H1 (cell line): ENCODE data around the gene CEP120. TPM values are rescaled to one million over a fixed set of nuclear protein-coding genes. Genes with fewer than 3 reads are reported as not detected.

Experiments used
- CTCF ChIA-PET: fragments of 300-600 bp; sonication (Branson Sonifier 250); formaldehyde crosslinking; loops from one replicate; lab custom pipeline; 2021; ENCODE audit not compliant: partially characterized antibody; lab: Charles Lee
- POLR2A ChIA-PET: fragments of 300-600 bp; sonication (Branson Sonifier 250); formaldehyde crosslinking; loops from one replicate; lab custom pipeline; 2021; ENCODE audit warnings: inconsistent platforms; ENCODE audit not compliant: partially characterized antibody; lab: Charles Lee
- DNase-seq, 2 experiments: peaks; one replicate each; pipeline versions ENCODE4 v3.0.0 to v3.0.0-alpha.2; 2010 to 2022; ENCODE audit warnings: low spot score in 2 of 2, low read depth in 1 of 2, mixed read lengths in 1 of 2
- FAIRE-seq: peaks from 2 replicates; lab custom pipeline; 2011; peaks lifted over from hg19 to GRCh38; lab: Jason Lieb, UNC
- H2AFZ ChIP-seq: 2 replicates; pipeline ENCODE4 v1.8.1; 2012; ENCODE audit warnings: low read length, inconsistent platforms
- H2AK5ac ChIP-seq: 2 replicates; pipeline ENCODE4 v1.6.1; 2013; ENCODE audit warnings: low read depth, low read length
- H2BK120ac ChIP-seq: replicated peaks from 2 replicates; pipeline ENCODE3; 2013; ENCODE audit warnings: low read depth, low read length, inconsistent platforms
- H2BK12ac ChIP-seq: 2 replicates; pipeline ENCODE4 v1.6.1; 2013; ENCODE audit warnings: low read depth, low read length
- H2BK15ac ChIP-seq: 2 replicates; pipeline ENCODE4 v1.6.1; 2013; ENCODE audit warnings: low read length
- H2BK20ac ChIP-seq: 2 replicates; pipeline ENCODE4 v1.6.1; 2013; ENCODE audit warnings: low read length
- H2BK5ac ChIP-seq: 2 replicates; pipeline ENCODE4 v1.6.1; 2013; ENCODE audit warnings: low read depth, low read length
- H3K14ac ChIP-seq: 2 replicates; pipeline ENCODE4 v1.6.1; 2013; ENCODE audit warnings: inconsistent platforms; ENCODE audit not compliant: insufficient read length
- H3K18ac ChIP-seq: 2 replicates; pipeline ENCODE4 v1.6.1; 2013; ENCODE audit warnings: low read length; ENCODE audit errors: extremely low read depth
- H3K23ac ChIP-seq: 2 replicates; pipeline ENCODE4 v1.6.1; 2013; ENCODE audit warnings: inconsistent platforms; ENCODE audit not compliant: insufficient read length
- H3K23me2 ChIP-seq: 2 replicates; pipeline ENCODE4 v1.6.1; 2013; ENCODE audit warnings: low read depth, low read length
- H3K27ac ChIP-seq: 2 replicates; pipeline ENCODE4 v1.6.1; 2011; ENCODE audit warnings: low read depth, low read length, inconsistent platforms
- H3K27me3 ChIP-seq, 4 experiments: replicated peaks in 1 of 4; 1 replicate in 1 of 4; 2 replicates in 3 of 4; pipeline versions ENCODE4 v1.6.1 to v1.8.1; 2011 to 2013; ENCODE audit warnings: low read length in 3 of 4, mild to moderate bottlenecking in 3 of 4, inconsistent platforms in 2 of 4, mixed read lengths in 2 of 4, moderate library complexity in 1 of 4; ENCODE audit not compliant: control insufficient read depth in 3 of 4, insufficient read depth in 3 of 4; ENCODE audit errors: extremely low read depth in 1 of 4
- H3K36me3 ChIP-seq, 4 experiments: 2 replicates each; pipeline versions ENCODE4 v1.6.1 to v1.8.1; 2011 to 2013; ENCODE audit warnings: mild to moderate bottlenecking in 4 of 4, low read length in 3 of 4, moderate library complexity in 2 of 4, control low read depth in 1 of 4, inconsistent platforms in 1 of 4; ENCODE audit not compliant: insufficient read depth in 4 of 4, control insufficient read depth in 2 of 4
- H3K4ac ChIP-seq: replicated peaks from 2 replicates; pipeline ENCODE3; 2013; ENCODE audit warnings: low read length, low read depth, mixed read lengths, inconsistent platforms; ENCODE audit not compliant: insufficient read length
- H3K4me1 ChIP-seq, 4 experiments: replicated peaks in 1 of 4; 1 replicate in 1 of 4; 2 replicates in 3 of 4; pipeline versions ENCODE4 v1.6.1 to v1.8.1; 2011 to 2013; ENCODE audit warnings: low read length in 3 of 4, inconsistent platforms in 2 of 4, mixed read lengths in 1 of 4; ENCODE audit not compliant: insufficient read depth in 4 of 4, control insufficient read depth in 3 of 4
- H3K4me2 ChIP-seq, 2 experiments: 2 replicates each; pipeline versions ENCODE4 v1.6.1 to v1.8.1; 2011 to 2013; ENCODE audit warnings: low read depth in 2 of 2, low read length in 2 of 2, control low read depth in 1 of 2, inconsistent platforms in 1 of 2, mild to moderate bottlenecking in 1 of 2; ENCODE audit not compliant: insufficient read depth in 1 of 2
- H3K4me3 ChIP-seq, 4 experiments: fragments of 200-600, 300-600 bp in 1 of 4; sonication (generic), shearing (Covaris generic), sonication (Bioruptor Twin) in 1 of 4; 2 replicates each; pipeline versions ENCODE4 v1.5.1 to v1.8.1; 2011 to 2016; ENCODE audit warnings: low read length in 4 of 4, low read depth in 3 of 4, control low read depth in 2 of 4, inconsistent platforms in 2 of 4, mild to moderate bottlenecking in 2 of 4, mixed read lengths in 1 of 4, moderate library complexity in 1 of 4; ENCODE audit not compliant: insufficient read depth in 2 of 4; ENCODE audit errors: extremely low read depth in 1 of 4
- H3K56ac ChIP-seq: replicated peaks from 2 replicates; pipeline ENCODE3; 2013; ENCODE audit warnings: low read depth, mild to moderate bottlenecking, mixed read lengths, low read length, inconsistent platforms; ENCODE audit not compliant: insufficient read length
- H3K79me1 ChIP-seq: 2 replicates; pipeline ENCODE4 v1.6.1; 2013; ENCODE audit warnings: low read depth, low read length, control low read depth
- H3K79me2 ChIP-seq, 2 experiments: 2 replicates each; pipeline versions ENCODE4 v1.6.1 to v1.8.1; 2012 to 2013; ENCODE audit warnings: low read length in 2 of 2, mild to moderate bottlenecking in 2 of 2, inconsistent platforms in 1 of 2; ENCODE audit not compliant: insufficient read depth in 2 of 2, control insufficient read depth in 1 of 2
- H3K9ac ChIP-seq, 4 experiments: replicated peaks in 1 of 4; 1 replicate in 1 of 4; 2 replicates in 3 of 4; pipeline versions ENCODE4 v1.6.1 to v1.8.1; 2011 to 2013; ENCODE audit warnings: low read depth in 3 of 4, low read length in 3 of 4, control low read depth in 2 of 4, mild to moderate bottlenecking in 2 of 4, moderate library complexity in 2 of 4, inconsistent platforms in 1 of 4; ENCODE audit errors: extremely low read depth in 1 of 4
- H3K9me3 ChIP-seq, 2 experiments: 2 replicates each; pipeline versions ENCODE4 v1.6.1 to v1.8.1; 2012 to 2013; ENCODE audit warnings: mild to moderate bottlenecking in 2 of 2, moderate library complexity in 2 of 2, control low read depth in 1 of 2, inconsistent platforms in 1 of 2, low read depth in 1 of 2, low read length in 1 of 2, mixed read lengths in 1 of 2; ENCODE audit not compliant: insufficient read depth in 2 of 2
- H4K20me1 ChIP-seq, 2 experiments: replicated peaks in 1 of 2; 2 replicates each; pipeline versions ENCODE3 to v1.8.1; 2011 to 2013; ENCODE audit warnings: inconsistent platforms in 2 of 2, low read length in 2 of 2, mild to moderate bottlenecking in 1 of 2; ENCODE audit not compliant: insufficient read depth in 2 of 2, control insufficient read depth in 1 of 2
- H4K5ac ChIP-seq: 2 replicates; pipeline ENCODE4 v1.6.1; 2013; ENCODE audit warnings: low read length, low read depth, mixed read lengths, inconsistent platforms; ENCODE audit not compliant: insufficient read length
- H4K8ac ChIP-seq: 2 replicates; pipeline ENCODE4 v1.8.0; 2013; ENCODE audit warnings: mild to moderate bottlenecking, moderate library complexity, low read length, inconsistent platforms; ENCODE audit not compliant: insufficient read depth; ENCODE audit errors: extremely low read depth
- H4K91ac ChIP-seq: replicated peaks from 2 replicates; pipeline ENCODE3; 2013; ENCODE audit warnings: low read length, mixed read lengths, inconsistent platforms; ENCODE audit not compliant: insufficient read length
- CEBPB ChIP-seq: IDR thresholded peaks from 2 replicates; pipeline ENCODE4 v1.6.1; 2012; ENCODE audit warnings: low read depth, low read length
- CHD2 ChIP-seq: IDR thresholded peaks from 2 replicates; pipeline ENCODE4 v1.6.1; 2012; ENCODE audit warnings: low read length, improper control_type of control experiment
- EP300 ChIP-seq, 2 experiments: IDR thresholded peaks; 1 replicate in 1 of 2; 2 replicates in 1 of 2; pipeline ENCODE4 v1.6.1; 2011 to 2012; ENCODE audit warnings: low read depth in 2 of 2, low read length in 2 of 2, mild to moderate bottlenecking in 2 of 2, borderline replicate concordance in 1 of 2, inconsistent platforms in 1 of 2, moderate library complexity in 1 of 2
- SRF ChIP-seq: IDR thresholded peaks from 2 replicates; pipeline ENCODE4 v1.6.1; 2011; ENCODE audit warnings: mild to moderate bottlenecking, low read depth, low read length, moderate library complexity
- WGBS, 2 experiments: shearing (Covaris generic) in 1 of 2; methylation state at CpG; one replicate each; pipeline versions ENCODE4 v1.1.6 to v1.1.7; 2013 to 2015; ENCODE audit warnings: low lambda C conversion rate in 2 of 2, mixed read lengths in 2 of 2, inconsistent platforms in 1 of 2, low coverage in 1 of 2, missing lambda C conversion rate in 1 of 2; ENCODE audit not compliant: insufficient replicate concordance in 2 of 2, insufficient coverage in 1 of 2, insufficient read length in 1 of 2; ENCODE audit errors: extremely low coverage in 1 of 2, missing lambda C conversion rate in 1 of 2; 5-methylcytosine and 5-hydroxymethylcytosine counted together
- polyA plus RNA-seq, 7 experiments: library from polyadenylated mRNA; depleted of rRNA in 3 of 7; stranded (reverse) in 5 of 7; unstranded in 2 of 7; fragments of >200 nt in 5 of 7; fragments of 200-250 nt in 2 of 7; gene quantifications; 1 replicate in 5 of 7; 2 replicates in 1 of 7; 4 replicates in 1 of 7; pipeline versions ENCODE4 v1.2.1 to v1.2.3, GENCODE V29; 2011 to 2013; ENCODE audit warnings: missing spikeins in 2 of 7, mixed read lengths in 2 of 7
- total RNA-seq: library from RNA; stranded (reverse); fragmentation: NEBNext Ultra II Directional; extraction: Animal tissue kit (Norgen Biotek cat#: 25700); gene quantifications from 2 replicates; pipeline ENCODE4 v1.2.1, GENCODE V29; 2021

The CEP120 gene
- total and polyA plus RNA-seq, 2 of the 8 experiments (the other 6 are each of a cell fraction or from before 2014, with no cell fraction given), result 9.3 to 17.9 TPM

- Histone ChIP-seq H2AFZ (peak overlapping the region; percentile 49; the same call in 1 of the 2 replicates), H3K23me2 (no peaks in the 10 kb centered on the region), H2AK5ac (no peak overlapping the region), H3K79me2 (no peaks in the 10 kb centered on the region), H3K23ac (no peak overlapping the region), H4K8ac (no peak overlapping the region), H3K36me3 (no peaks in the 10 kb centered on the region), H3K4ac (no peak overlapping the region), H4K91ac (no peak overlapping the region), H2BK5ac (no peak overlapping the region), H3K4me1 (no peaks in the 10 kb centered on the region), H2BK15ac (no peak overlapping the region), H3K9me3 (no peaks in the 10 kb centered on the region), H3K4me3 (no peak overlapping the region), H3K4me2 (no peak overlapping the region), H3K18ac (no peak overlapping the region), H2BK120ac (no peak overlapping the region), H3K14ac (no peak overlapping the region), H3K9ac (no peak overlapping the region), H3K27me3 (no peaks in the 10 kb centered on the region), H2BK20ac (no peak overlapping the region), H3K27ac (no peak overlapping the region), H4K20me1 (no peaks in the 10 kb centered on the region), H2BK12ac (no peak overlapping the region), H4K5ac (no peak overlapping the region), H3K79me1 (no peaks in the 10 kb centered on the region), H3K56ac (no peak overlapping the region)
- no peak for TF ChIP-seq CHD2
- peak; percentile 25; the same call in 1 of the 2 replicates for TF ChIP-seq CEBPB
- no peak for TF ChIP-seq SRF
- no peak for TF ChIP-seq EP300 (IDR thresholded peaks at IDR 0.05; ENCODE audit: borderline replicate concordance in 1 of 2, low read depth in 2 of 2, low read length in 2 of 2)
- no peak for FAIRE-seq
- CTCF ChIA-PET, result no interaction called here
- POLR2A ChIA-PET, result interaction anchor here (1.0 kb wide), 1 partner anchor 10 kb away, joined by 3 read pairs; no protein-coding TSS in a partner anchor
- WGBS, 2 experiments, result 90% methylated on average over 3 of the region's 3 CpGs; no CpG with 5 or more reads in 1 of the 2 experiments
- DNase-seq, result no peak
Observed at GRCh38 chr5:123428521-123429220, 5.5 kb upstream of the CEP120 start.
